Panc1 (cell line): ENCODE results near the gene ATP13A4.

ENCODE experiments used
- POLR2AphosphoS5 ChIP-seq: IDR thresholded peaks from 2 replicates; pipeline ENCODE4 v1.6.1; 2012; ENCODE audit warnings: mild to moderate bottlenecking, low read depth, low read length, moderate library complexity
- SIN3A ChIP-seq: IDR thresholded peaks from 2 replicates; pipeline ENCODE4 v1.6.1; 2012; ENCODE audit warnings: low read depth, mild to moderate bottlenecking, low read length, moderate library complexity, borderline replicate concordance; ENCODE audit not compliant: insufficient read depth
- TF ChIP-seq, protein P1 (sequence below): fragments of 450-650 bp; IDR thresholded peaks from 2 replicates; pipeline ENCODE4 v1.5.1; 2017; ENCODE audit warnings: mild to moderate bottlenecking
- TF ChIP-seq, protein P2 (sequence below), 2 experiments: IDR thresholded peaks; 2 replicates each; pipeline ENCODE4 v1.6.1; 2011 to 2012; ENCODE audit warnings: low read depth in 2 of 2, control low read depth in 1 of 2, low read length in 1 of 2, mild to moderate bottlenecking in 1 of 2, moderate library complexity in 1 of 2; ENCODE audit not compliant: insufficient read depth in 1 of 2

DNA sequence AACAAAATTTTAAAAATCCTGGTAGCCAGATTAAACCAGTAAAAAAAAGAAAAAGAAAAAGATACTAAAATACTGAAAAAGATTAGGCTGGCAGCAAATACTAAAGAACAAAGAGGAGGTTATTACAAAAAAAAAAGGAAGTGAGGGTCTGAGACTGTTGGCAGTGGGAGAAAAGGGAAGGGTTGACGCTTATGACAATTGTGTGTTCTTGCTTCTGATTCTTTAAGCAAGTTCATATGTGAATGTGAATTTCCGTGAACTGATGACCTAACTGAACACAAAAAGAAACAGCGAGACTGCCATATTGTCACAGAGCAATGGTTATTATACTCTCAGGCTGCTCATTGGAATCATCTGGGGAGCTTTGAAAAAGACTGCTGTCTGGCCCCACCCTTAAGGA is 56.5 kb downstream of the ATP13A4 start:
- TF ChIP-seq, protein P1, sequence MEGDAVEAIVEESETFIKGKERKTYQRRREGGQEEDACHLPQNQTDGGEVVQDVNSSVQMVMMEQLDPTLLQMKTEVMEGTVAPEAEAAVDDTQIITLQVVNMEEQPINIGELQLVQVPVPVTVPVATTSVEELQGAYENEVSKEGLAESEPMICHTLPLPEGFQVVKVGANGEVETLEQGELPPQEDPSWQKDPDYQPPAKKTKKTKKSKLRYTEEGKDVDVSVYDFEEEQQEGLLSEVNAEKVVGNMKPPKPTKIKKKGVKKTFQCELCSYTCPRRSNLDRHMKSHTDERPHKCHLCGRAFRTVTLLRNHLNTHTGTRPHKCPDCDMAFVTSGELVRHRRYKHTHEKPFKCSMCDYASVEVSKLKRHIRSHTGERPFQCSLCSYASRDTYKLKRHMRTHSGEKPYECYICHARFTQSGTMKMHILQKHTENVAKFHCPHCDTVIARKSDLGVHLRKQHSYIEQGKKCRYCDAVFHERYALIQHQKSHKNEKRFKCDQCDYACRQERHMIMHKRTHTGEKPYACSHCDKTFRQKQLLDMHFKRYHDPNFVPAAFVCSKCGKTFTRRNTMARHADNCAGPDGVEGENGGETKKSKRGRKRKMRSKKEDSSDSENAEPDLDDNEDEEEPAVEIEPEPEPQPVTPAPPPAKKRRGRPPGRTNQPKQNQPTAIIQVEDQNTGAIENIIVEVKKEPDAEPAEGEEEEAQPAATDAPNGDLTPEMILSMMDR, result no peak
- TF ChIP-seq POLR2AphosphoS5, result no peak
- TF ChIP-seq, protein P2, sequence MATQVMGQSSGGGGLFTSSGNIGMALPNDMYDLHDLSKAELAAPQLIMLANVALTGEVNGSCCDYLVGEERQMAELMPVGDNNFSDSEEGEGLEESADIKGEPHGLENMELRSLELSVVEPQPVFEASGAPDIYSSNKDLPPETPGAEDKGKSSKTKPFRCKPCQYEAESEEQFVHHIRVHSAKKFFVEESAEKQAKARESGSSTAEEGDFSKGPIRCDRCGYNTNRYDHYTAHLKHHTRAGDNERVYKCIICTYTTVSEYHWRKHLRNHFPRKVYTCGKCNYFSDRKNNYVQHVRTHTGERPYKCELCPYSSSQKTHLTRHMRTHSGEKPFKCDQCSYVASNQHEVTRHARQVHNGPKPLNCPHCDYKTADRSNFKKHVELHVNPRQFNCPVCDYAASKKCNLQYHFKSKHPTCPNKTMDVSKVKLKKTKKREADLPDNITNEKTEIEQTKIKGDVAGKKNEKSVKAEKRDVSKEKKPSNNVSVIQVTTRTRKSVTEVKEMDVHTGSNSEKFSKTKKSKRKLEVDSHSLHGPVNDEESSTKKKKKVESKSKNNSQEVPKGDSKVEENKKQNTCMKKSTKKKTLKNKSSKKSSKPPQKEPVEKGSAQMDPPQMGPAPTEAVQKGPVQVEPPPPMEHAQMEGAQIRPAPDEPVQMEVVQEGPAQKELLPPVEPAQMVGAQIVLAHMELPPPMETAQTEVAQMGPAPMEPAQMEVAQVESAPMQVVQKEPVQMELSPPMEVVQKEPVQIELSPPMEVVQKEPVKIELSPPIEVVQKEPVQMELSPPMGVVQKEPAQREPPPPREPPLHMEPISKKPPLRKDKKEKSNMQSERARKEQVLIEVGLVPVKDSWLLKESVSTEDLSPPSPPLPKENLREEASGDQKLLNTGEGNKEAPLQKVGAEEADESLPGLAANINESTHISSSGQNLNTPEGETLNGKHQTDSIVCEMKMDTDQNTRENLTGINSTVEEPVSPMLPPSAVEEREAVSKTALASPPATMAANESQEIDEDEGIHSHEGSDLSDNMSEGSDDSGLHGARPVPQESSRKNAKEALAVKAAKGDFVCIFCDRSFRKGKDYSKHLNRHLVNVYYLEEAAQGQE (IDR thresholded peaks at IDR 0.05; ENCODE audit: insufficient read depth in 1 of 2, low read depth in 2 of 2, low read length in 1 of 2), result no peak
- no peak for TF ChIP-seq SIN3A
